IMR-90 (cell line): ENCODE measurements around the gene CDR2. TPM values are rescaled to one million over a fixed set of nuclear protein-coding genes. Genes with fewer than 3 reads are reported as not detected.

Experiments used
- ATAC-seq: fragments of 200-7000 bp; cut with Tn5 transposase; 2 replicates; pipeline ENCODE4 v1.9.1; 2020; ENCODE audit warnings: low read depth, mild to moderate bottlenecking, moderate library complexity
- BruUV-seq: library from RNA; stranded (reverse); fragments of 400-500 nt; replicated peaks from 2 replicates; lab custom pipeline; 2021; lab: Mats Ljungman, UMichigan
- CTCF ChIA-PET: fragments of 300-600 bp; formaldehyde crosslinking; extraction: SDS; loops from one replicate; lab custom pipeline; 2021; ENCODE audit warnings: antibody characterized with exemption; lab: Yijun Ruan, JAX
- POLR2A ChIA-PET: fragments of 300-600 bp; sonication (Branson Sonifier 250); formaldehyde crosslinking; loops from one replicate; lab custom pipeline; 2022; ENCODE audit warnings: antibody characterized with exemption; ENCODE audit not compliant: unreplicated experiment; lab: Charles Lee
- DNase-seq: peaks from one replicate; pipeline ENCODE4 v3.0.0; 2013
- H2AFZ ChIP-seq: replicated peaks from 2 replicates; pipeline ENCODE3; 2013; ENCODE audit warnings: low read length, mild to moderate bottlenecking; ENCODE audit not compliant: poor library complexity
- H2AK5ac ChIP-seq: 2 replicates; pipeline ENCODE4 v1.6.1; 2013; ENCODE audit warnings: low read depth, low read length, inconsistent platforms
- H2AK9ac ChIP-seq: replicated peaks from 2 replicates; pipeline ENCODE3; 2013; ENCODE audit warnings: mild to moderate bottlenecking, low read depth, low read length, moderate library complexity; ENCODE audit not compliant: poor library complexity
- H2BK120ac ChIP-seq: 2 replicates; pipeline ENCODE4 v1.6.1; 2013; ENCODE audit warnings: low read depth, low read length, inconsistent platforms
- H2BK15ac ChIP-seq: 3 replicates; pipeline ENCODE4 v1.6.1; 2013; ENCODE audit warnings: low read depth, low read length, inconsistent platforms
- H2BK20ac ChIP-seq: 2 replicates; pipeline ENCODE4 v1.6.1; 2013; ENCODE audit warnings: low read depth, mild to moderate bottlenecking, inconsistent platforms, low read length, moderate library complexity
- H2BK5ac ChIP-seq: 2 replicates; pipeline ENCODE4 v1.6.1; 2013; ENCODE audit warnings: mild to moderate bottlenecking, low read depth, low read length, inconsistent platforms; ENCODE audit not compliant: poor library complexity, severe bottlenecking
- H3K14ac ChIP-seq: replicated peaks from 2 replicates; pipeline ENCODE4 v1.6.1; 2013; ENCODE audit warnings: low read depth, low read length, inconsistent platforms
- H3K18ac ChIP-seq: 2 replicates; pipeline ENCODE4 v1.6.1; 2013; ENCODE audit warnings: low read depth, low read length, control low read depth
- H3K23ac ChIP-seq: 2 replicates; pipeline ENCODE4 v1.6.1; 2013; ENCODE audit warnings: low read depth, low read length, inconsistent platforms
- H3K27ac ChIP-seq: 2 replicates; pipeline ENCODE4 v1.5.1; 2013; ENCODE audit warnings: mild to moderate bottlenecking, control low read depth, low read length; ENCODE audit not compliant: insufficient read depth
- H3K27me3 ChIP-seq: 2 replicates; pipeline ENCODE4 v1.6.1; 2013; ENCODE audit warnings: low read length; ENCODE audit not compliant: control insufficient read depth, insufficient read depth
- H3K36me3 ChIP-seq: 2 replicates; pipeline ENCODE4 v1.6.1; 2013; ENCODE audit warnings: low read length, mixed read lengths; ENCODE audit not compliant: control insufficient read depth, insufficient read depth
- H3K4ac ChIP-seq: 2 replicates; pipeline ENCODE4 v1.6.1; 2013; ENCODE audit warnings: low read depth, low read length, inconsistent platforms
- H3K4me1 ChIP-seq: 2 replicates; pipeline ENCODE4 v1.6.1; 2013; ENCODE audit warnings: low read length, mixed read lengths; ENCODE audit not compliant: control insufficient read depth, insufficient read depth
- H3K4me2 ChIP-seq: 2 replicates; pipeline ENCODE4 v1.6.1; 2013; ENCODE audit warnings: low read depth, mild to moderate bottlenecking, control low read depth, low read length, moderate library complexity
- H3K4me3 ChIP-seq: 2 replicates; pipeline ENCODE4 v1.5.1; 2013; ENCODE audit warnings: low read depth, mild to moderate bottlenecking, control low read depth, low read length, moderate library complexity; ENCODE audit not compliant: insufficient read depth
- H3K56ac ChIP-seq: 2 replicates; pipeline ENCODE4 v1.6.1; 2013; ENCODE audit warnings: low read length, inconsistent platforms; ENCODE audit not compliant: insufficient read depth; ENCODE audit errors: extremely low read depth
- H3K79me1 ChIP-seq, 2 experiments: 2 replicates each; pipeline ENCODE4 v1.6.1; 2013; ENCODE audit warnings: low read length in 2 of 2, inconsistent platforms in 1 of 2, low read depth in 1 of 2
- H3K9ac ChIP-seq: 2 replicates; pipeline ENCODE4 v1.6.1; 2013; ENCODE audit warnings: low read depth, low read length, control low read depth
- H3K9me1 ChIP-seq: 2 replicates; pipeline ENCODE4 v1.6.1; 2013; ENCODE audit warnings: low read length, inconsistent platforms; ENCODE audit not compliant: insufficient read depth
- H3K9me3 ChIP-seq: 2 replicates; pipeline ENCODE4 v1.6.1; 2013; ENCODE audit warnings: low read length; ENCODE audit not compliant: control insufficient read depth, insufficient read depth
- H4K20me1 ChIP-seq: 2 replicates; pipeline ENCODE4 v1.6.1; 2013; ENCODE audit warnings: low read length, inconsistent platforms; ENCODE audit not compliant: insufficient read depth
- H4K5ac ChIP-seq: 2 replicates; pipeline ENCODE4 v1.6.1; 2013; ENCODE audit warnings: mild to moderate bottlenecking, low read depth, low read length, control low read depth
- H4K8ac ChIP-seq, 2 experiments: 2 replicates each; pipeline ENCODE4 v1.6.1; 2013; ENCODE audit warnings: low read depth in 2 of 2, low read length in 2 of 2, control low read depth in 1 of 2, inconsistent platforms in 1 of 2
- H4K91ac ChIP-seq: 2 replicates; pipeline ENCODE4 v1.6.1; 2013; ENCODE audit warnings: low read depth, low read length, inconsistent platforms; ENCODE audit not compliant: insufficient read depth
- CEBPB ChIP-seq: IDR thresholded peaks from 2 replicates; pipeline ENCODE4 v1.6.1; 2012; ENCODE audit warnings: low read depth, low read length, improper control_type of control experiment
- CHD1 ChIP-seq: IDR thresholded peaks from 2 replicates; pipeline ENCODE4 v1.6.1; 2012; ENCODE audit warnings: low read depth, low read length, improper control_type of control experiment
- FOS ChIP-seq: fragments of 150-350 bp; IDR thresholded peaks from 2 replicates; pipeline ENCODE4 v1.6.1; 2016; ENCODE audit warnings: low read depth, low read length
- MAZ ChIP-seq: IDR thresholded peaks from 2 replicates; pipeline ENCODE4 v1.6.1; 2012; ENCODE audit warnings: low read depth, mild to moderate bottlenecking, low read length, improper control_type of control experiment, moderate library complexity, borderline replicate concordance
- MXI1 ChIP-seq: IDR thresholded peaks from 2 replicates; pipeline ENCODE4 v1.6.1; 2012; ENCODE audit warnings: low read depth, mild to moderate bottlenecking, low read length, moderate library complexity, borderline replicate concordance
- NFE2L2 ChIP-seq: fragments of 150-350 bp; IDR thresholded peaks from 2 replicates; pipeline ENCODE4 v1.6.1; 2016; ENCODE audit warnings: low read depth, mild to moderate bottlenecking, low read length
- POLR2A ChIP-seq: IDR thresholded peaks from 2 replicates; pipeline ENCODE4 v1.6.1; 2012; ENCODE audit warnings: mild to moderate bottlenecking, low read depth, low read length
- RAD21 ChIP-seq: IDR thresholded peaks from 2 replicates; pipeline ENCODE4 v1.6.1; 2012; ENCODE audit warnings: low read length, improper control_type of control experiment
- RFX5 ChIP-seq: IDR thresholded peaks from 2 replicates; pipeline ENCODE4 v1.8.0; 2012; ENCODE audit warnings: low read depth, mild to moderate bottlenecking, low read length, moderate library complexity
- SMC3 ChIP-seq: fragments of 150-350 bp; IDR thresholded peaks from 2 replicates; pipeline ENCODE4 v1.6.1; 2016; ENCODE audit warnings: low read depth, mild to moderate bottlenecking, antibody characterized with exemption, low read length, moderate library complexity
- USF2 ChIP-seq: fragments of 150-350 bp; IDR thresholded peaks from 2 replicates; pipeline ENCODE4 v1.6.1; 2017; ENCODE audit warnings: mild to moderate bottlenecking, antibody characterized with exemption, low read length, low read depth
- WGBS, 2 experiments: methylation state at CpG; one replicate each; pipeline versions ENCODE4 v1.1.5 to v1.1.7; 2013; ENCODE audit warnings: missing lambda C conversion rate in 2 of 2; ENCODE audit not compliant: insufficient read length in 1 of 2; ENCODE audit errors: extremely low coverage in 2 of 2; 5-methylcytosine and 5-hydroxymethylcytosine counted together
- dilution Hi-C: fragments of 300-500 bp; cut with HindIII; formaldehyde crosslinking; loops from one replicate; pipeline ENCODE4 v1.14.3; 2018; ENCODE audit warnings: low sequenced_read_pairs; ENCODE audit not compliant: unreplicated experiment
- in situ Hi-C: fragments of 300-500 bp; cut with MboI; formaldehyde crosslinking; loops from 3 replicates; pipeline ENCODE4 v1.14.3; 2019; ENCODE audit warnings: low sequenced_read_pairs, inconsistent platforms, mixed read lengths
- intact Hi-C: fragments of 100-400 bp; cut with micrococcal nuclease; formaldehyde crosslinking; loops from 2 replicates; pipeline ENCODE4 v1.10.0; 2022
- polyA plus RNA-seq, 3 experiments: library from polyadenylated mRNA; depleted of rRNA; stranded (reverse); fragments of >200 nt; gene quantifications; 2 replicates each; pipeline ENCODE4 v1.2.3, GENCODE V29; 2012; ENCODE audit warnings: low replicate concordance in 1 of 3
- total RNA-seq: library from RNA; depleted of rRNA; stranded (reverse); fragments of >200 nt; gene quantifications from 2 replicates; pipeline ENCODE4 v1.2.3, GENCODE V29; 2012
- TF ChIP-seq, protein P1 (sequence below): fragments of 150-350 bp; IDR thresholded peaks from 2 replicates; pipeline ENCODE4 v1.6.1; 2016; ENCODE audit warnings: low read depth, mild to moderate bottlenecking, low read length, moderate library complexity, borderline replicate concordance

CDR2 gene
- total and polyA plus RNA-seq, 2 of the 4 experiments (the other 2 are of a cell fraction): 37.7 to 48.4 TPM

DNA sequence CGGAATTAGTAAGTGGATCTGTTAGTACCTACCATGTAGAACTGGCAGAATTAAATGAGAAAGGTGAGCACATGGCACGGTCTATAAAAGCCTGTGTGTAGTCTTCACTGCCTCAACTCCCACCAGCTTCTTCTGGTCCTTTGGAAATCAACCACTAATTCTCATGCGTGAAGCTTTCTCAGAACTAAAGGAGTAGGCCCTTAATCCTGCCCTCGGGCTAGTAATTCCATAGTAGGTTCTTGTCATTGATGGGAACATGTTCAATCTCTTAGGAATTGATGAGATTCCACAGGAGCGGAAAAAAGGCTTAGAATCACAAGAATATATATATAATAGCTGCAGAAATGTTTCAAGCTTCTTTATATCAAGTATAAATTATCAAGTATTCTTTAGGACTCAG, 21.7 kb downstream of the CDR2 start (continued):
- no peak for TF ChIP-seq CEBPB
- no peak for TF ChIP-seq SMC3
- no peak for TF ChIP-seq POLR2A
- TF ChIP-seq, protein P1, sequence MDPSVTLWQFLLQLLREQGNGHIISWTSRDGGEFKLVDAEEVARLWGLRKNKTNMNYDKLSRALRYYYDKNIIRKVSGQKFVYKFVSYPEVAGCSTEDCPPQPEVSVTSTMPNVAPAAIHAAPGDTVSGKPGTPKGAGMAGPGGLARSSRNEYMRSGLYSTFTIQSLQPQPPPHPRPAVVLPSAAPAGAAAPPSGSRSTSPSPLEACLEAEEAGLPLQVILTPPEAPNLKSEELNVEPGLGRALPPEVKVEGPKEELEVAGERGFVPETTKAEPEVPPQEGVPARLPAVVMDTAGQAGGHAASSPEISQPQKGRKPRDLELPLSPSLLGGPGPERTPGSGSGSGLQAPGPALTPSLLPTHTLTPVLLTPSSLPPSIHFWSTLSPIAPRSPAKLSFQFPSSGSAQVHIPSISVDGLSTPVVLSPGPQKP: no peak
- no peak for TF ChIP-seq NFE2L2

DNA sequence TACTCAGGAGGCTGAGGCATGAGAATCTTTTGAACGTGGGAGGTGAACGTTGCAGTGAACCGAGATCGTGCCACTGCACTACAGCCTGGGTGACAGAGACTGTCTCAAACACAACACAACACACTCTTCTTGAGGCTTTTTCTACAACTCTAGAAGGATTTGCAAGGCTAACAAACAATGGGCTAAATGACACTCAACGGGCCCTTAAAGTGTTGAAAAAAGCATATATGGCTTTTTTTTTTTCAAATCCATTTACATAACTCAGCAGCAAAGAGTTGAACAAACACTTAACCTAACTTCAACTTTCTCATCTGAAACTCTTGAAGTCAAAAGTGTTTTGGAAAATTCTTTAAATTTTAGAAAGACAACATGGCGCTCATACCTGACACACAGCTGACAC, 22.3 kb downstream of the CDR2 start:
- H3K14ac ChIP-seq: no peak overlapping the region
- H3K18ac ChIP-seq: peak overlapping the region; percentile 71
- no peak overlapping the region for H2BK20ac ChIP-seq
- H2AFZ ChIP-seq: no peak overlapping the region
- H2AK9ac ChIP-seq: no peak overlapping the region
- H3K23ac ChIP-seq: no peak overlapping the region
- no peak for ATAC-seq
- no peak overlapping the region for H3K56ac ChIP-seq
- dilution Hi-C loops: no loop called here
- ChIA-PET POLR2A (no interaction called here), CTCF (no interaction called here)
- no CpG with 5 or more reads among the region's 6 CpGs for WGBS, 2 experiments
- intact Hi-C loops: loop anchor here (2.0 kb wide), 1 partner anchor 19 kb away; no protein-coding TSS in a partner anchor
- no peak overlapping the region; the same call in 1 of the 2 replicates for H2AK5ac ChIP-seq
- peaks cover 16% of the 10 kb centered on the region for H3K4me1 ChIP-seq
- in situ Hi-C loops: no loop called here
- H2BK15ac ChIP-seq: no peak overlapping the region
- H2BK5ac ChIP-seq: peak overlapping the region; percentile 96
- H3K27ac ChIP-seq: peak overlapping the region; percentile 85; the same call in 1 of the 2 replicates
- DNase-seq: no peak
- H3K79me1 ChIP-seq: peaks cover 37 to 80% of the 10 kb centered on the region in 2 experiments
- H2BK120ac ChIP-seq: no peak overlapping the region
- H4K91ac ChIP-seq: no peak overlapping the region
- BruUV-seq: no TSS peak
- no peak overlapping the region for H3K4me2 ChIP-seq
- no peak overlapping the region for H3K9ac ChIP-seq
- H3K9me1 ChIP-seq: peaks cover 20% of the 10 kb centered on the region
- no peaks in the 10 kb centered on the region for H3K27me3 ChIP-seq
- peak overlapping the region; percentile 26; the same call in 1 of the 2 replicates for H4K5ac ChIP-seq
- peaks cover 66% of the 10 kb centered on the region for H4K20me1 ChIP-seq
- H4K8ac ChIP-seq: no peak overlapping the region
- no peak overlapping the region for H3K4ac ChIP-seq
- no peak overlapping the region for H3K4me3 ChIP-seq
- no peaks in the 10 kb centered on the region for H3K9me3 ChIP-seq
- H3K36me3 ChIP-seq: peaks cover 46% of the 10 kb centered on the region
- TF ChIP-seq MXI1: no peak
- no peak for TF ChIP-seq RAD21
- no peak for TF ChIP-seq CEBPB
- no peak for TF ChIP-seq MAZ
- no peak for TF ChIP-seq NFE2L2
- TF ChIP-seq USF2: no peak
- no peak for TF ChIP-seq SMC3
- no peak for TF ChIP-seq FOS
- TF ChIP-seq RFX5: no peak
- TF ChIP-seq, protein P1: no peak
- no peak for TF ChIP-seq POLR2A
- TF ChIP-seq CHD1: no peak
